Measurements from ENCODE around the gene CENPT. TPM values are rescaled to one million over a fixed set of nuclear protein-coding genes. Genes with fewer than 3 reads are reported as not detected.

Gene CENPT
- total and polyA plus RNA-seq, 10 of the 15 experiments (the other 5 are each of a cell fraction or from before 2014, with no cell fraction given): 1.1 to 45.7 (median 24.5) TPM

- TF ChIP-seq BCL3 (IDR thresholded peaks at IDR 0.05; ENCODE audit: borderline replicate concordance, insufficient read depth, low read depth, low read length, poor library complexity, severe bottlenecking) (no peak), ZSCAN29 (IDR thresholded peaks at IDR 0.05) (peak; percentile 42; the same call in 1 of the 2 replicates), POU2F2 (IDR thresholded peaks at IDR 0.05; ENCODE audit: borderline replicate concordance, low read depth, low read length) (peak; percentile 95; the same call in 2 of the 3 replicates), RUNX3 (IDR thresholded peaks at IDR 0.05; ENCODE audit: low read length) (peak; percentile 91), MLLT1 (IDR thresholded peaks at IDR 0.05) (peak; percentile 54; the same call in 1 of the 2 replicates), SREBF2 (IDR thresholded peaks at IDR 0.05; ENCODE audit: low read length) (no peak), MTA3 (IDR thresholded peaks at IDR 0.05; ENCODE audit: borderline replicate concordance, low read length) (no peak), SMC3 (IDR thresholded peaks at IDR 0.05; ENCODE audit: borderline replicate concordance, low read length) (no peak), ELK1 (IDR thresholded peaks at IDR 0.05; ENCODE audit: low read depth, low read length) (no peak), ZNF384 (IDR thresholded peaks at IDR 0.05; ENCODE audit: borderline replicate concordance, low read depth, low read length) (no peak), SMARCA5 (IDR thresholded peaks at IDR 0.05) (peak; percentile 72; the same call in 1 of the 2 replicates), NFIC (IDR thresholded peaks at IDR 0.05; ENCODE audit: low read depth, low read length) (no peak), RELB (IDR thresholded peaks at IDR 0.05; ENCODE audit: low read depth) (0 out of 2 replicates have a peak, but pooled peaks have one; percentile 22), SP1 (IDR thresholded peaks at IDR 0.05; ENCODE audit: low read depth, low read length) (no peak), ZBTB40 (IDR thresholded peaks at IDR 0.05; ENCODE audit: borderline replicate concordance) (no peak), MYB (IDR thresholded peaks at IDR 0.05; ENCODE audit: borderline replicate concordance, low read depth, low read length) (peak; percentile 58; the same call in 1 of the 2 replicates), POLR2AphosphoS2 (IDR thresholded peaks at IDR 0.05; ENCODE audit: low read depth, low read length) (no peak), YY1 (IDR thresholded peaks at IDR 0.05; ENCODE audit: low read depth, low read length) (peak; percentile 94), POLR2AphosphoS5 (IDR thresholded peaks at IDR 0.05; ENCODE audit: low read length) (peak; percentile 95), JUNB (IDR thresholded peaks at IDR 0.05) (no peak)
Observed at GRCh38 chr16:67833415-67834241, 13.9 kb downstream of the CENPT start (continued).

Measured in GM12878 (cell line).